HG02610 (cell line): Measurements from ENCODE around the gene TSPAN12.

Experiments used
- ATAC-seq: cut with Tn5 transposase; IDR thresholded peaks from one replicate; pipeline ENCODE4 v1.9.1; 2021; ENCODE audit warnings: mild to moderate bottlenecking, moderate library complexity; ENCODE audit not compliant: unreplicated experiment

TSPAN12 gene

GRCh38 chr7:120843109-120843508 is 14.8 kb downstream of the TSPAN12 start:
- ATAC-seq = no peak

GRCh38 chr7:120842121-120842621 is 15.8 kb downstream of the TSPAN12 start:
- ATAC-seq = no peak

GRCh38 chr7:120841608-120842007 is 16.3 kb downstream of the TSPAN12 start:
- ATAC-seq = no peak

DNA sequence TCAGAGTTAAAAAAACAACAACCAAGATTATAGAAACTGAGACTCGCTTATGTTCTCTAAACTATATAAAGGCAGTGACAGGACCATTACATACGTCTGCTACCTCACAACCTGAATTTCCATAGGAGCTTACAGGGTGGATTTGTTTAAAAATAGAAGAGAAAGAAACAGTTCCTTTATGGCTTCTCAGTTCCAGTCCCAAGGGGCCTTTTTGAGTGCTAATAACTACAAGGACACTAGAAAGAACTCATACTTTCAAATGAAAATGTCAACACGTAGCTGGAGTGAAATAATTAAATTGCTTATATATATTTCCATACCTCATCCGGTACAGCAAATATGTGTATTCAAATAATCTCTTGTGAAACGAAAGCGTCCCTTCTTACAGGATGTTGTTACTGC is 19.7 kb downstream of the TSPAN12 start:
- peak; percentile 57 for ATAC-seq

GRCh38 chr7:120837599-120837998 is 20.3 kb downstream of the TSPAN12 start:
- ATAC-seq = peak; percentile 50

DNA sequence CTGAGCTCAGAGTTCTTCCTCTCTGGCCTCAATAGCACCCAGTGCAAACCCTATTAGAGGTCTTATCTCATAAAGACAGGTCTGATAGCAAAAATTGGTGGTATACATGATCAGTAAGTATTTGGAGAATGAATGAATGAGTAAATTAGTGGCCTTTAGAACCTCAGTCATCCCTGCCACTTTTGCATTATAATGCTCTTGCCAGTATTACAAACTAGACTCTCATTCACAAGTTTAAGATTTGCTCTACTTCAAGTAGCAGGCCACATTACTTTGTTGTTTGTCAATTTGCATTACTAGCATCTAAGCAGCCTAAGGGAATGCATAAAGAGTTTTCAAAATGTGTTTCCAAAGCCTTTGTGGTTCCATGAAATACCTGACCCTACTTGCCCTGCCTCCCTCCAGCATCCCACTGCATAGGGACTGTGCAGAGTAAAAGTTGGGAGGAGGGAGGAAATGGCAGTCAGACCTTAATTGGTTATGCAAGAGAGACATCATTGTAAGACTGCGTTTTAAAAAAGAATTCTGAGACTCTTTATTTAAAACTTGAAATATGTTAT is 21.3 kb downstream of the TSPAN12 start:
- ATAC-seq = no peak

DNA sequence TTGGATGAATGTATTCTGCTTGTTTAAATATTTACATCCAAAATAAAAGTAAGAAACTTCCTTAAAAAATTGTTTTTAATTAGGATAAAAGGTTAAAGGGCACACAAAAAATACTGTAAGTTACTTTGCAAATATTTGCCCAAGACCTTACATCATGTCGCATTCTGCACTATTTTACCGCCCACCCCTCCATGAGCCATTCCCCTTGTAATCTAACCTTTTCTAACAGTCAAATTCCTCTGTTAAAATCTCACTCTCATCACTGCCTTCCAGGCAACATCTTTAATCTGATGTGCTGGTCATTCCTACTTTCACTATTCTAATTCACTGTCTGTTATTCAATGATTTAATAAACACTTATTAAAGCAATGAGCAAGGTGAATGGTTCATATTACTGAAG is 23.2 kb downstream of the TSPAN12 start:
- ATAC-seq = no peak

GRCh38 chr7:120833546-120833945 is 24.4 kb downstream of the TSPAN12 start:
- no peak for ATAC-seq

DNA sequence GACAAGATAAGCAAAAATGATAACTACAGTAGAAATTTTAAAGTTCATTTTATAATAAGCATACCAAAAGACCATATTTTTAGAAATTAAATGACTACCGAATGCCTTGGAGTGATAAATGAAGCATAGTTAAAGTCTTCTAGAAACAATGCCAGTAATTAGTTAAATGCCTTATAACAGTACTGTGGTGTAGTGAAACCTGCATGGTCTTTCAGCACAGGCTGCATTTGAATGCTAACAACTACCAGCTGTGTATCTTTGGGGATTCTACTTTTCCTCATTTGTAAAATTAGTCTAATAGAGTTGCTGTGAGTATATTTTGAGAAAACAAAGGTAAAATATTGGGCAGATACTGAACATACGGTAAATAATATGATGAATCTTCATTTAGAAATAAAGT is 25.1 kb downstream of the TSPAN12 start:
- no peak for ATAC-seq

- ATAC-seq = no peak
Observed at GRCh38 chr7:120831260-120831659, 26.7 kb downstream of the TSPAN12 start.

DNA sequence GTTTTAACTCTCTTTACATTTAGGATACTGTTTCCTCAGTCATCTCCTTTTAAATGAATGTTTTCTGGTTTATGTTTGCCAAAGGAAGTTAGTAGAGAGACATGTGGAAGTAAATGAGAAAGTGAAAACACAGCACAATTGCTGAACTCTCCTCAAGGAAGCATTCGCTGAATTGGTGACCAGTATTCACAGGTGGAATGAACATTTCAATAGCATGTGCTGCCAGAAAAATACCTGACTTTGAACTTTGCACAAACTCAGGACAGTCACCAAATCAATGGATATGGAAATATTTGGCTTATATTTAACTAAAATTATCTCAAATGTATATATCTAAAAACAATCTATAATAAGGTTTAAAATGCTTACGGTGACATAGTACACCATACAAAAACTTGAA is 28.5 kb downstream of the TSPAN12 start:
- no peak for ATAC-seq

DNA sequence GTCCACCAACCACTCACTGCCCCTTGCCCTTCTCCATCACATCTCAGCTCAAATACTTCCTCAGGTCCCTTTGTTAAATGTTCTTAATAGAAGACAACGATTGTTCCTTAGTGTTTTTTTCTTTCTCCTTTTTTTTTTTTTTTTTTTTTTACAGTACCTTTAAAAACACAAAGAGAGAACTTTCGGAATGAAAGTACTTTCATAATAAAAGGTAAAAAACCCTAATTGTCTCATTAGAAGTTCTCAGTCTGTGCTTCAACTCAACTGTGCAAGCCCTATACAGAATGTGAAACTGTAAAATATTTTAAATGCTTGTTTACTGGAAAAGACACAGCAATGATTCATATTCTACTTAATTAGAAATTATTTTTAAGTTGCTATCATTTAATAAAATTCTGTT is 29.4 kb downstream of the TSPAN12 start:
- ATAC-seq = no peak

- ATAC-seq = no peak
Observed at GRCh38 chr7:120827371-120828118, 30.4 kb downstream of the TSPAN12 start.

GRCh38 chr7:120825576-120825975 is 32.4 kb downstream of the TSPAN12 start:
- ATAC-seq = no peak

- ATAC-seq = no peak
Observed at GRCh38 chr7:120825152-120825551, 32.8 kb downstream of the TSPAN12 start.

- no peak for ATAC-seq
Observed at GRCh38 chr7:120819861-120820260, 38.1 kb downstream of the TSPAN12 start.

- ATAC-seq = no peak
Observed at GRCh38 chr7:120817851-120818250, 40.1 kb downstream of the TSPAN12 start.

GRCh38 chr7:120814253-120814939 is 43.5 kb downstream of the TSPAN12 start:
- ATAC-seq = no peak

DNA sequence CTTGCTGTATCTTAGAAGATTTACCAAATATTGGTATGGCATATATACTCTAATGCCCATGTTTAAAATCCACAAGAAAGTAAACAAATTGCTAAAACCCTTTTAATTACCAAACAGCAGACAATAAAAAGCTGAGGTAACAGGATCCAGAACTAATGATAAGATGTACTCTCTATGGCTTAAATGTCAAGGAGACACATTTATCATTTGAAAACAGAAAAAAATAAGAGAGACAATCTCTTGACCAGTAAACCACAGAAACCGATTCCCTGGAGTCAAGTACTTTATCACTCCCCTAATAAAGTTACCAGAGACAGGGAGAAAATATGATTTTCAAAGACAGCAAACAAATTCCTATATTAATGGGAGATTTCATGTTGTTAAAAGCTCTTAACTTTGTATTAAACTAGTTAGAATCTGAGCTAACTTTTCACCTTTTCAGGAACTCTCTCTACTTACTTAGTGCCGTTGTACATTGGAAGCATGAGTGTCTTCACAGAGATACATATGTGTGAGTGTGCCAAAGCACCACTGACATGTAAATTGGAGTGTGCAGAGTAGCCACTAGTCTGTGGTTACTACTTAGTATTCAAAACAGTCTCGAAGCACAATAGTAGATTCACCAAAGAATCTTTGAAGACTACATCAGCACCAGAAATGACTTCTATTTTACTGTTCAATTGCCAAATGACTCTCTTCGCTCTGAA is 44.2 kb downstream of the TSPAN12 start:
- no peak for ATAC-seq

GRCh38 chr7:120813089-120813488 is 44.9 kb downstream of the TSPAN12 start:
- no peak for ATAC-seq

- ATAC-seq = no peak
Observed at GRCh38 chr7:120809260-120809659, 48.7 kb downstream of the TSPAN12 start.
